B cell (primary cell): ENCODE results near the gene ELMOD3. TPM values are rescaled to one million over a fixed set of nuclear protein-coding genes. Genes with fewer than 3 reads are reported as not detected.
"Not testable (repeated sequence)": the region's sequence is repeated elsewhere in the genome, so short reads cannot be mapped to it uniquely, and the experiment has no call there.

ENCODE experiments used
- ATAC-seq: fragments of 200-7000 bp; cut with Tn5 transposase; one replicate; pipeline ENCODE4 v1.10.0; 2021; ENCODE audit warnings: low read depth, mild to moderate bottlenecking, moderate number of reproducible peaks, moderate library complexity
- CTCF ChIA-PET: fragments of 350-600 bp; sonication (Branson Sonifier 250); formaldehyde crosslinking; loops from one replicate; lab custom pipeline; 2021; ENCODE audit warnings: antibody characterized with exemption, inconsistent platforms; lab: Charles Lee
- POLR2A ChIA-PET: fragments of 350-600 bp; sonication (Branson Sonifier 250); formaldehyde crosslinking; loops from one replicate; lab custom pipeline; 2021; ENCODE audit warnings: antibody characterized with exemption; lab: Charles Lee
- DNase-seq: peaks from one replicate; pipeline ENCODE4 v3.0.0; 2013
- H2AFZ ChIP-seq: 2 replicates; pipeline ENCODE4 v1.6.1; 2012; ENCODE audit warnings: mild to moderate bottlenecking, low read depth, low read length; ENCODE audit not compliant: insufficient read depth, poor library complexity, severe bottlenecking
- H3K27ac ChIP-seq, 2 donors: 1 replicate in 1 of 2; 2 replicates in 1 of 2; pipeline ENCODE4 v1.5.1; 2012 to 2013; ENCODE audit warnings: low read length in 2 of 2, mild to moderate bottlenecking in 2 of 2, moderate library complexity in 1 of 2
- H3K27me3 ChIP-seq, 4 experiments: fragments of 200-600 bp in 1 of 4; sonication (generic) in 1 of 4; replicated peaks in 1 of 4; 1 replicate in 2 of 4; 2 replicates in 2 of 4; pipeline versions ENCODE4 v1.6.1 to v1.7.0; 2013 to 2016; ENCODE audit warnings: low read length in 3 of 4, mild to moderate bottlenecking in 2 of 4, mixed read lengths in 1 of 4, moderate library complexity in 1 of 4; ENCODE audit not compliant: insufficient read depth in 4 of 4, control insufficient read depth in 3 of 4; ENCODE audit errors: control extremely low read depth in 1 of 4
- H3K36me3 ChIP-seq, 2 experiments: replicated peaks in 1 of 2; 1 replicate in 1 of 2; 2 replicates in 1 of 2; pipeline versions ENCODE4 v1.6.1 to v1.7.1; 2013; ENCODE audit warnings: low read length in 1 of 2; ENCODE audit not compliant: insufficient read depth in 2 of 2, control insufficient read depth in 1 of 2; ENCODE audit errors: control extremely low read depth in 1 of 2, extremely low read depth in 1 of 2
- H3K4me1 ChIP-seq, 2 donors: fragments of 200-600 bp in 1 of 2; sonication (generic) in 1 of 2; 1 replicate in 1 of 2; 2 replicates in 1 of 2; pipeline versions ENCODE4 v1.5.1 to v1.6.1; 2013 to 2017; ENCODE audit warnings: low read length in 2 of 2; ENCODE audit not compliant: control insufficient read depth in 2 of 2, insufficient read depth in 2 of 2
- H3K4me2 ChIP-seq: replicated peaks from 2 replicates; pipeline ENCODE3; 2012; ENCODE audit warnings: mild to moderate bottlenecking, low read depth, low read length; ENCODE audit not compliant: poor library complexity, severe bottlenecking
- H3K4me3 ChIP-seq, 5 experiments: fragments of 200-600 bp in 1 of 5; sonication (generic) in 1 of 5; 1 replicate in 3 of 5; 2 replicates in 2 of 5; pipeline versions ENCODE4 v1.5.1 to v1.7.0; 2011 to 2016; ENCODE audit warnings: low read length in 4 of 5, mild to moderate bottlenecking in 4 of 5, low read depth in 2 of 5, control low read depth in 1 of 5, moderate library complexity in 1 of 5; ENCODE audit not compliant: insufficient read depth in 1 of 5; ENCODE audit errors: control extremely low read depth in 1 of 5, extremely low read depth in 1 of 5
- H3K79me2 ChIP-seq: fragments of 200-600 bp; sonication (generic); one replicate; pipeline ENCODE4 v1.6.0; 2016; ENCODE audit warnings: low read length; ENCODE audit not compliant: control insufficient read depth, insufficient read depth
- H3K9ac ChIP-seq: fragments of 200-600 bp; sonication (generic); 2 replicates; pipeline ENCODE4 v1.6.1; 2017; ENCODE audit warnings: mild to moderate bottlenecking, low read length, moderate library complexity
- H3K9me3 ChIP-seq, 3 donors: one replicate each; pipeline versions ENCODE4 v1.6.1 to v1.7.1; 2013; ENCODE audit warnings: low read length in 2 of 3; ENCODE audit not compliant: control insufficient read depth in 2 of 3, insufficient read depth in 1 of 3; ENCODE audit errors: control extremely low read depth in 1 of 3
- H4K20me1 ChIP-seq: 2 replicates; pipeline ENCODE4 v1.6.0; 2012; ENCODE audit warnings: mild to moderate bottlenecking, low read length; ENCODE audit not compliant: insufficient read depth, control insufficient read depth, poor library complexity, severe bottlenecking
- H3K27ac Mint-ChIP-seq: one replicate; pipeline ENCODE4 v1.8.0; 2021; ENCODE audit warnings: mixed read lengths
- H3K27me3 Mint-ChIP-seq: one replicate; pipeline ENCODE4 v1.8.0; 2021; ENCODE audit warnings: mixed read lengths
- H3K4me1 Mint-ChIP-seq: one replicate; pipeline ENCODE4 v1.8.0; 2021; ENCODE audit warnings: mixed read lengths
- H3K4me3 Mint-ChIP-seq: one replicate; pipeline ENCODE4 v1.8.0; 2021; ENCODE audit warnings: mixed read lengths
- H3K9me3 Mint-ChIP-seq: one replicate; pipeline ENCODE4 v1.8.0; 2022; ENCODE audit warnings: mixed read lengths; ENCODE audit not compliant: insufficient read depth
- CTCF ChIP-seq: fragments of 200-600 bp; IDR thresholded peaks from one replicate; pipeline ENCODE4 v1.8.0; 2022; ENCODE audit warnings: antibody characterized with exemption, mild to moderate bottlenecking
- EZH2 ChIP-seq: IDR thresholded peaks from 2 replicates; pipeline ENCODE4 v1.6.1; 2012; ENCODE audit warnings: borderline replicate concordance, low read depth, mild to moderate bottlenecking, moderate library complexity, low read length; ENCODE audit not compliant: insufficient read depth, poor library complexity, severe bottlenecking
- WGBS: methylation state at CpG from one replicate; pipeline ENCODE4 v1.1.5; 2013; ENCODE audit warnings: missing lambda C conversion rate; ENCODE audit not compliant: insufficient coverage; 5-methylcytosine and 5-hydroxymethylcytosine counted together
- intact Hi-C: fragments of 100-400 bp; cut with micrococcal nuclease; formaldehyde crosslinking; loops from one replicate; pipeline ENCODE4 v1.10.0; 2022
- polyA plus RNA-seq: library from polyadenylated mRNA; depleted of rRNA; stranded (reverse); fragments of >200 nt; gene quantifications from 2 replicates; pipeline ENCODE4 v1.2.3, GENCODE V29; 2012
- total RNA-seq, 2 donors: library from RNA; stranded (reverse); fragments of 120-200 nt in 1 of 2; gene quantifications; 1 replicate in 1 of 2; 2 replicates in 1 of 2; pipeline versions ENCODE4 v1.2.3 to v1.2.4, GENCODE V29; 2013 to 2022

ELMOD3 gene
- total and polyA plus RNA-seq, 2 donors (not counting 1 experiment from before 2014, with no cell fraction given), result 34.3 to 57.6 TPM

- no peaks in the 10 kb centered on the region for H3K9me3 Mint-ChIP-seq
- ChIA-PET POLR2A (no interaction called here), CTCF (no interaction called here)
- peaks cover 31% of the 10 kb centered on the region for H3K4me1 Mint-ChIP-seq
- no peak overlapping the region for H2AFZ ChIP-seq
- no peak for DNase-seq
- no peak overlapping the region for H3K9ac ChIP-seq
- WGBS, result 50% methylated on average over 4 of the region's 13 CpGs
- H3K4me1 ChIP-seq, result peaks cover 11 to 14% of the 10 kb centered on the region in 2 donors
- intact Hi-C loops, result no loop called here
- no peak for ATAC-seq
- H3K4me3 Mint-ChIP-seq, result no peak overlapping the region
- H3K79me2 ChIP-seq, result peaks cover 26% of the 10 kb centered on the region
- H3K4me2 ChIP-seq, result no peak overlapping the region
- no peak overlapping the region for H3K27ac ChIP-seq
- no peaks in the 10 kb centered on the region for H3K9me3 ChIP-seq
- no peak overlapping the region for H3K27ac Mint-ChIP-seq
- H4K20me1 ChIP-seq, result peaks cover 14% of the 10 kb centered on the region
- TF ChIP-seq CTCF, result no peak
- TF ChIP-seq EZH2, result no peak
- H3K27me3 ChIP-seq, result no peaks in the 10 kb centered on the region
- no peaks in the 10 kb centered on the region for H3K27me3 Mint-ChIP-seq
- H3K36me3 ChIP-seq, result peaks cover 0 to 11% of the 10 kb centered on the region in 2 experiments
- H3K4me3 ChIP-seq, result no peak overlapping the region
These were observed 23.5 kb upstream of the ELMOD3 start for GRCh38 chr2:85330839-85331636.

GRCh38 chr2:85333877-85334276 lies 20.7 kb upstream of the ELMOD3 start:
- H3K4me3 ChIP-seq, H3K36me3 ChIP-seq, H3K4me2 ChIP-seq, H3K9me3 Mint-ChIP-seq, POLR2A ChIA-PET, H3K27me3 ChIP-seq, H3K4me3 Mint-ChIP-seq, H3K27ac ChIP-seq, H4K20me1 ChIP-seq, H3K4me1 ChIP-seq, H3K9ac ChIP-seq, H3K9me3 ChIP-seq, DNase-seq, H3K27me3 Mint-ChIP-seq, H3K79me2 ChIP-seq, ATAC-seq, intact Hi-C loops, CTCF ChIA-PET, H2AFZ ChIP-seq, H3K4me1 Mint-ChIP-seq, H3K27ac Mint-ChIP-seq: not testable (repeated sequence)
- no CpG with 5 or more reads among the region's 4 CpGs for WGBS
